GM18951 (cell line): ENCODE results near the gene CFAP119.

Experiments
- POLR2A ChIP-seq: IDR thresholded peaks from 4 replicates; pipeline ENCODE4 v1.6.1; 2011; ENCODE audit warnings: mild to moderate bottlenecking; ENCODE audit not compliant: insufficient read length, insufficient read depth; ENCODE audit errors: extremely low read depth
- in situ Hi-C: fragments of 300-500 bp; cut with MboI; formaldehyde crosslinking; loops from one replicate; pipeline ENCODE4 v1.12.0; 2022; ENCODE audit warnings: low sequenced_read_pairs, mixed read lengths, inconsistent platforms; ENCODE audit not compliant: unreplicated experiment

CFAP119 gene

GRCh38 chr16:30777591-30778297 is 15.9 kb upstream of the CFAP119 start:
- in situ Hi-C loops, result no loop called here
- no peak for TF ChIP-seq POLR2A

- peak; percentile 46 for TF ChIP-seq POLR2A
- in situ Hi-C loops, result no loop called here
Observed at GRCh38 chr16:30775392-30776188, 13.7 kb upstream of the CFAP119 start.

- no peak for TF ChIP-seq POLR2A
- in situ Hi-C loops, result no loop called here
Observed at GRCh38 chr16:30775131-30775391, 13.2 kb upstream of the CFAP119 start.

GRCh38 chr16:30774367-30775130 is 12.7 kb upstream of the CFAP119 start:
- in situ Hi-C loops, result no loop called here
- TF ChIP-seq POLR2A, result no peak

- in situ Hi-C loops, result no loop called here
- no peak for TF ChIP-seq POLR2A
Observed at GRCh38 chr16:30773826-30774225, 12.0 kb upstream of the CFAP119 start.

- TF ChIP-seq POLR2A, result no peak
- in situ Hi-C loops, result no loop called here
Observed at GRCh38 chr16:30771726-30772125, 9.9 kb upstream of the CFAP119 start.

GRCh38 chr16:30769379-30770089 is 7.7 kb upstream of the CFAP119 start:
- in situ Hi-C loops, result loop anchor here (10.0 kb wide), 1 partner anchor 155 kb away; the partner anchor contains the start of gene FBXL19
- no peak for TF ChIP-seq POLR2A

- in situ Hi-C loops, result loop anchor here (10.0 kb wide), 1 partner anchor 156 kb away; the partner anchor contains the start of gene FBXL19
- TF ChIP-seq POLR2A, result no peak
Observed at GRCh38 chr16:30768583-30769181, 6.8 kb upstream of the CFAP119 start.

- in situ Hi-C loops, result loop anchor here (10.0 kb wide), 1 partner anchor 157 kb away; the partner anchor contains the start of gene FBXL19
- TF ChIP-seq POLR2A, result no peak
Observed at GRCh38 chr16:30767767-30768465, 6.1 kb upstream of the CFAP119 start.

GRCh38 chr16:30766933-30767284 is 5.0 kb upstream of the CFAP119 start:
- in situ Hi-C loops, result loop anchor here (10.0 kb wide), 1 partner anchor 158 kb away; the partner anchor contains the start of gene FBXL19

GRCh38 chr16:30766206-30766932 is 4.5 kb upstream of the CFAP119 start:
- in situ Hi-C loops, result loop anchor here (10.0 kb wide), 1 partner anchor 158 kb away; the partner anchor contains the start of gene FBXL19
- no peak for TF ChIP-seq POLR2A

More at GRCh38 chr16:30766933-30767284, 5.0 kb upstream of the CFAP119 start:
- no peak for TF ChIP-seq POLR2A

- no peak for TF ChIP-seq POLR2A
- in situ Hi-C loops, result loop anchor here (10.0 kb wide), 1 partner anchor 160 kb away; the partner anchor contains the start of gene FBXL19
Observed at GRCh38 chr16:30764816-30765465, 3.1 kb upstream of the CFAP119 start.
